HL-60 (cell line): ENCODE data around the gene ISYNA1.

Source experiments
- DNase-seq, 2 experiments: peaks; one replicate each; pipeline ENCODE4 v3.0.0-alpha.2; 2010 to 2020; ENCODE audit warnings: low read depth in 1 of 2, low spot score in 1 of 2
- H3K27ac ChIP-seq: fragments of 250-450 bp; sonication (Bioruptor Pico); replicated peaks from 2 replicates; pipeline ENCODE4 v1.5.1; 2020; ENCODE audit warnings: mild to moderate bottlenecking, moderate library complexity
- H3K27me3 ChIP-seq: fragments of 250-450 bp; sonication (Bioruptor Pico); 2 replicates; pipeline ENCODE4 v1.5.1; 2021; ENCODE audit warnings: mild to moderate bottlenecking, moderate library complexity; ENCODE audit not compliant: insufficient read depth, poor library complexity, severe bottlenecking
- H3K4me3 ChIP-seq: replicated peaks from 2 replicates; pipeline ENCODE4 v1.5.1; 2011; ENCODE audit warnings: mild to moderate bottlenecking, control low read depth, low read length; ENCODE audit not compliant: insufficient read depth
- GABPA ChIP-seq: IDR thresholded peaks from 2 replicates; pipeline ENCODE4 v1.6.1; 2012; ENCODE audit warnings: low read depth
- POLR2AphosphoS5 ChIP-seq: IDR thresholded peaks from 2 replicates; pipeline ENCODE4 v1.6.1; 2012; ENCODE audit warnings: low read depth
- SPI1 ChIP-seq: IDR thresholded peaks from 2 replicates; pipeline ENCODE4 v1.6.1; 2012; ENCODE audit warnings: low read depth, mild to moderate bottlenecking, borderline replicate concordance
- TF ChIP-seq, protein P1 (sequence below): IDR thresholded peaks from one replicate; pipeline ENCODE4 v1.5.1; 2011; ENCODE audit warnings: low read length, control low read depth, inconsistent platforms; ENCODE audit not compliant: insufficient read depth
- TF ChIP-seq, protein P2 (sequence below): IDR thresholded peaks from 2 replicates; pipeline ENCODE4 v1.6.1; 2012; ENCODE audit warnings: low read depth; ENCODE audit not compliant: insufficient replicate concordance

Gene ISYNA1

DNA sequence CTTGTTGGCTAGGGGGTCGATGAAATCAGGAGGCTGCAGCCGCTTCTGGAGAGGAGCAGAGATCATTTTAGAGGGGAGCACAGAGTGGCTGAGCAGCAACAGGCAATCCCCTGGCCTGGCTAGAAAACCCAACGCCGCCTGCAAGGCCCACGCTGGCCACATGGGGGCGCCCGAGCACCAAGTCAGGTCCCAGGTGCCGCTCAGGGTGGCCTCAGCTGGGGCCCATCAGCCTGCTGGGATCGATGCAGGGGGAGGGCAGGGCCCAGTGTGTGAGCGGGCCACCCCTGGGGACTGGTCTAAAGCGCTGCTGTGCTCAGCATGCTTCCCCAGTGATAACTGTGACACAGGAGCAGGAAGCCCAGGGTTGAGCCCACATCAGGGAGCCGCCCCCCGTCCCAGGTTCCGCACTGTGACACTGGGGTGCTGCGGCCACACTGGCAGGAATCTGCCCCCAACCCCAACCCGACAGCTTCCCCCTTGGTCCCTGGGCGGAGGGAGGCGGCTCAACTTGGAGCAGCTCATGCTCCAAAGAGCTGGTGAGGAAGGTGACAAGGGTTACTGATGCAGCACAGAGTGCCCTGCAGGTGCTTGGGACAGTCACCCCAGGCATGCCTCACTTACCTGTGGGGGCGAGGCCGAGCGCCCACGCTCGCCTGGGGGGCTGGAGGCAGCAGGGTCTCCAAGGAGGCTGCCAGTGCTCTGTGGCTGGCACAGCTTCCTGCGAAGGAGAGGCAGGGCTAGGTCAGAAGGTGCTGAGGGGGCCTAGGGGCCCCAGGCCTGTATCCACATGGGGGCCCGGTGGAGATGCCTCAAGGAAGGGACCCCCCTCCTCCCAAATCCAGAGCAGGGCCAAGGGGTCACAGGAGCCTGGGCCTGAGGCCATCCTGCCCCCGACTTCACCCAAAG lies 13.3 kb upstream of the ISYNA1 start:
- H3K27me3 ChIP-seq, result no peaks in the 10 kb centered on the region
- TF ChIP-seq POLR2AphosphoS5 (peak; percentile 6; the same call in 1 of the 2 replicates), SPI1 (no peak), GABPA (no peak)
- TF ChIP-seq, protein P1, sequence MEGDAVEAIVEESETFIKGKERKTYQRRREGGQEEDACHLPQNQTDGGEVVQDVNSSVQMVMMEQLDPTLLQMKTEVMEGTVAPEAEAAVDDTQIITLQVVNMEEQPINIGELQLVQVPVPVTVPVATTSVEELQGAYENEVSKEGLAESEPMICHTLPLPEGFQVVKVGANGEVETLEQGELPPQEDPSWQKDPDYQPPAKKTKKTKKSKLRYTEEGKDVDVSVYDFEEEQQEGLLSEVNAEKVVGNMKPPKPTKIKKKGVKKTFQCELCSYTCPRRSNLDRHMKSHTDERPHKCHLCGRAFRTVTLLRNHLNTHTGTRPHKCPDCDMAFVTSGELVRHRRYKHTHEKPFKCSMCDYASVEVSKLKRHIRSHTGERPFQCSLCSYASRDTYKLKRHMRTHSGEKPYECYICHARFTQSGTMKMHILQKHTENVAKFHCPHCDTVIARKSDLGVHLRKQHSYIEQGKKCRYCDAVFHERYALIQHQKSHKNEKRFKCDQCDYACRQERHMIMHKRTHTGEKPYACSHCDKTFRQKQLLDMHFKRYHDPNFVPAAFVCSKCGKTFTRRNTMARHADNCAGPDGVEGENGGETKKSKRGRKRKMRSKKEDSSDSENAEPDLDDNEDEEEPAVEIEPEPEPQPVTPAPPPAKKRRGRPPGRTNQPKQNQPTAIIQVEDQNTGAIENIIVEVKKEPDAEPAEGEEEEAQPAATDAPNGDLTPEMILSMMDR, result peak; percentile 80
- TF ChIP-seq, protein P2, sequence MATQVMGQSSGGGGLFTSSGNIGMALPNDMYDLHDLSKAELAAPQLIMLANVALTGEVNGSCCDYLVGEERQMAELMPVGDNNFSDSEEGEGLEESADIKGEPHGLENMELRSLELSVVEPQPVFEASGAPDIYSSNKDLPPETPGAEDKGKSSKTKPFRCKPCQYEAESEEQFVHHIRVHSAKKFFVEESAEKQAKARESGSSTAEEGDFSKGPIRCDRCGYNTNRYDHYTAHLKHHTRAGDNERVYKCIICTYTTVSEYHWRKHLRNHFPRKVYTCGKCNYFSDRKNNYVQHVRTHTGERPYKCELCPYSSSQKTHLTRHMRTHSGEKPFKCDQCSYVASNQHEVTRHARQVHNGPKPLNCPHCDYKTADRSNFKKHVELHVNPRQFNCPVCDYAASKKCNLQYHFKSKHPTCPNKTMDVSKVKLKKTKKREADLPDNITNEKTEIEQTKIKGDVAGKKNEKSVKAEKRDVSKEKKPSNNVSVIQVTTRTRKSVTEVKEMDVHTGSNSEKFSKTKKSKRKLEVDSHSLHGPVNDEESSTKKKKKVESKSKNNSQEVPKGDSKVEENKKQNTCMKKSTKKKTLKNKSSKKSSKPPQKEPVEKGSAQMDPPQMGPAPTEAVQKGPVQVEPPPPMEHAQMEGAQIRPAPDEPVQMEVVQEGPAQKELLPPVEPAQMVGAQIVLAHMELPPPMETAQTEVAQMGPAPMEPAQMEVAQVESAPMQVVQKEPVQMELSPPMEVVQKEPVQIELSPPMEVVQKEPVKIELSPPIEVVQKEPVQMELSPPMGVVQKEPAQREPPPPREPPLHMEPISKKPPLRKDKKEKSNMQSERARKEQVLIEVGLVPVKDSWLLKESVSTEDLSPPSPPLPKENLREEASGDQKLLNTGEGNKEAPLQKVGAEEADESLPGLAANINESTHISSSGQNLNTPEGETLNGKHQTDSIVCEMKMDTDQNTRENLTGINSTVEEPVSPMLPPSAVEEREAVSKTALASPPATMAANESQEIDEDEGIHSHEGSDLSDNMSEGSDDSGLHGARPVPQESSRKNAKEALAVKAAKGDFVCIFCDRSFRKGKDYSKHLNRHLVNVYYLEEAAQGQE, result no peak
- no peak overlapping the region for H3K4me3 ChIP-seq
- H3K27ac ChIP-seq, result no peak overlapping the region
- DNase-seq, result peak in 1 of 2 experiments; percentile 79

GRCh38 chr19:18450021-18450930 lies 12.3 kb upstream of the ISYNA1 start:
- Histone ChIP-seq H3K27me3 (no peaks in the 10 kb centered on the region), H3K27ac (no peak overlapping the region), H3K4me3 (no peak overlapping the region)
- DNase-seq, result no peak
- TF ChIP-seq GABPA (no peak), POLR2AphosphoS5 (0 out of 2 replicates have a peak, but pooled peaks have one; percentile 9), SPI1 (no peak)
- TF ChIP-seq, protein P2, result no peak
- TF ChIP-seq, protein P1, result no peak

DNA sequence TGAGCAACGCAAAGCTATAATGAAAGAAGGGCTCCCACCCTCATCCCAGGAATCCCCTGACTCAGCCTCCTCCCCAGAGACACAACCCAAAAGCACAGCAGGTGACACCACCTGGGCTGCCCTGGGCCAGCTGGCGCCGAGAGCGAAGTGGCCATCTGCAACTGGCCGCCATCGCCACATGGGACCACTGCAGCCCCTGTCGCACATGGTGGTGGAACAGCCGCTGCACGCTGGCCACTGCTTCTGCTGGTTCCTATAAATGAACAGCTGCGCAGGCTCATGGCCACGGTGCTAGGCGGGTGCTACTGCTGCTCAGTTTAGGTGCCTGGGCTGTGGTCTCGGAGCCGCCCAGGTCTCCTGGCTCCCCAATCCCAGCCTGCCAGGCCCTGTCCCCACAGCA lies 11.6 kb upstream of the ISYNA1 start:
- no peaks in the 10 kb centered on the region for H3K27me3 ChIP-seq
- TF ChIP-seq, protein P1, result no peak
- no peak for TF ChIP-seq GABPA
- no peak overlapping the region for H3K4me3 ChIP-seq
- no peak overlapping the region for H3K27ac ChIP-seq
- no peak for DNase-seq
